ENCODE measurements around the gene HECW1. TPM values are rescaled to one million over a fixed set of nuclear protein-coding genes. Genes with fewer than 3 reads are reported as not detected.

The HECW1 gene
- total and polyA plus RNA-seq, 2 of the 8 experiments (the other 6 are each of a cell fraction or from before 2014, with no cell fraction given): 2.9 to 12.7 TPM

DNA sequence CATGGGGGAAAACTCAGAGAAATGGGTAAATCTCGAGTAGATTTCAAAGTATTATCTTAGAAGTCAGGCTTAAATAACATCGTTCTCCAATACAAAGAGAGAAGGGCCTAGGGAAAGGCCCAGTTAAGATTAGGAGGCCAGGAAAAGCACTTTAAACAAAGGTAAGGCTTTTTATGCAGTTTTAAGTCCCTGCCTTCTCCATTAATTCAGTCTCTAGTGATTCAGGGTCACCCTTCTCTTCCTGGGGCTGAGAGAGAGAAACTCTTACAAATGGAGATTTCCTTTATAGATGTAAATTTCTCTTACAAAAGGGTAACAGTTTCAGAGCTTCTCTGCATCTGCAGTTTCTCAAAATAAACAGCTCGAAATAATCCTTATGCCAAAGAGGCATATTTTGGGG lies 179.3 kb downstream of the HECW1 start:
- Histone ChIP-seq H4K20me1 (replicated peaks in 1 of 2; ENCODE audit: control insufficient read depth in 1 of 2, insufficient read depth in 2 of 2, low read length in 2 of 2) (no peaks in the 10 kb centered on the region), H2BK20ac (ENCODE audit: low read length) (peak overlapping the region; percentile 69; the same call in 1 of the 2 replicates), H3K27ac (ENCODE audit: low read depth, low read length) (peak overlapping the region; percentile 93), H2BK12ac (ENCODE audit: low read depth, low read length) (peak overlapping the region; percentile 100; the same call in 1 of the 2 replicates), H3K4ac (replicated peaks; ENCODE audit: insufficient read length, low read depth, low read length) (no peak overlapping the region), H3K36me3 (ENCODE audit: control insufficient read depth in 2 of 4, insufficient read depth in 4 of 4, low read length in 3 of 4) (peaks cover 0 to 8% (median 0%) of the 10 kb centered on the region in 4 experiments; a peak in 2 of 8 replicates), H3K23me2 (ENCODE audit: low read depth, low read length) (no peaks in the 10 kb centered on the region), H3K23ac (ENCODE audit: insufficient read length) (no peak overlapping the region), H3K27me3 (replicated peaks in 1 of 4; ENCODE audit: control insufficient read depth in 3 of 4, extremely low read depth in 1 of 4, insufficient read depth in 3 of 4, low read length in 3 of 4) (no peaks in the 10 kb centered on the region), H2BK15ac (ENCODE audit: low read length) (no peak overlapping the region), H4K91ac (replicated peaks; ENCODE audit: insufficient read length, low read length) (peak overlapping the region; percentile 99), H3K56ac (replicated peaks; ENCODE audit: insufficient read length, low read depth, low read length) (no peak overlapping the region), H3K4me1 (replicated peaks in 1 of 4; ENCODE audit: control insufficient read depth in 3 of 4, insufficient read depth in 4 of 4, low read length in 3 of 4) (peaks cover 23 to 50% (median 36%) of the 10 kb centered on the region in 4 experiments), H4K8ac (ENCODE audit: extremely low read depth, insufficient read depth, low read length) (no peak overlapping the region), H3K9ac (replicated peaks in 1 of 4; ENCODE audit: extremely low read depth in 1 of 4, low read depth in 3 of 4, low read length in 3 of 4) (no peak overlapping the region), H2AK5ac (ENCODE audit: low read depth, low read length) (peak overlapping the region; percentile 66), H3K9me3 (ENCODE audit: insufficient read depth in 2 of 2, low read depth in 1 of 2, low read length in 1 of 2) (no peaks in the 10 kb centered on the region), H3K14ac (ENCODE audit: insufficient read length) (no peak overlapping the region), H3K79me2 (ENCODE audit: control insufficient read depth in 1 of 2, insufficient read depth in 2 of 2, low read length in 2 of 2) (no peaks in the 10 kb centered on the region), H2BK5ac (ENCODE audit: low read depth, low read length) (peak overlapping the region; percentile 97), H4K5ac (ENCODE audit: insufficient read length, low read depth, low read length) (no peak overlapping the region), H3K4me3 (ENCODE audit: extremely low read depth in 1 of 4, insufficient read depth in 2 of 4, low read depth in 3 of 4, low read length in 4 of 4) (peak overlapping the region in 1 of 4 experiments; percentile 36; a peak in 2 of 8 replicates), H3K79me1 (ENCODE audit: low read depth, low read length) (no peaks in the 10 kb centered on the region), H3K4me2 (ENCODE audit: insufficient read depth in 1 of 2, low read depth in 2 of 2, low read length in 2 of 2) (peak overlapping the region; percentile 58 to 75; a peak in 3 of 4 replicates), H2BK120ac (replicated peaks; ENCODE audit: low read depth, low read length) (no peak overlapping the region), H2AFZ (ENCODE audit: low read length) (no peak overlapping the region), H3K18ac (ENCODE audit: extremely low read depth, low read length) (no peak overlapping the region)
- CTCF ChIA-PET (ENCODE audit: partially characterized antibody): interaction anchor here (0.6 to 1.8 kb wide), 6 partner anchors 14 to 152 kb away, joined by 3 to 7 read pairs (median 3); no protein-coding TSS in a partner anchor
- DNase-seq (ENCODE audit: low read depth in 1 of 2, low spot score in 2 of 2) (no peak), FAIRE-seq (peak; percentile 86)
- 8% methylated on average over 3 of the region's 3 CpGs; no CpG with 5 or more reads in 1 of the 2 experiments for WGBS, 2 experiments (ENCODE audit: extremely low coverage in 1 of 2, insufficient coverage in 1 of 2, insufficient read length in 1 of 2, insufficient replicate concordance in 2 of 2, low coverage in 1 of 2, low lambda C conversion rate in 2 of 2, missing lambda C conversion rate in 1 of 2)
- POLR2A ChIA-PET (ENCODE audit: partially characterized antibody): interaction anchor here (0.6 to 1.9 kb wide), 8 partner anchors 10 to 403 kb away, joined by 3 to 5 read pairs (median 4); no protein-coding TSS in a partner anchor
- TF ChIP-seq EP300 (IDR thresholded peaks at IDR 0.05; ENCODE audit: borderline replicate concordance in 1 of 2, low read depth in 2 of 2, low read length in 2 of 2) (peak in 1 of 2 experiments; percentile 35; a peak in 1 of 3 replicates), BCL11A (IDR thresholded peaks at IDR 0.05; ENCODE audit: low read depth in 2 of 2, low read length in 2 of 2) (peak in 1 of 2 experiments; percentile 23), KDM5A (IDR thresholded peaks at IDR 0.05; ENCODE audit: low read length) (no peak), POU5F1 (IDR thresholded peaks at IDR 0.05; ENCODE audit: low read depth, low read length) (0 out of 2 replicates have a peak, but pooled peaks have one; percentile 13), JUND (IDR thresholded peaks at IDR 0.05; ENCODE audit: low read length) (no peak), GABPA (IDR thresholded peaks at IDR 0.05; ENCODE audit: borderline replicate concordance, insufficient read depth, low read length) (no peak), BACH1 (IDR thresholded peaks at IDR 0.05; ENCODE audit: low read length) (0 out of 2 replicates have a peak, but pooled peaks have one; percentile 4)

Data from H1 (cell line).